Right cardiac atrium (tissue), 5 donors: Measurements from ENCODE around the gene ABTB2. TPM values are rescaled to one million over a fixed set of nuclear protein-coding genes. Genes with fewer than 3 reads are reported as not detected.
A peak's percentile ranks its signal among the peaks of the same experiment; 100 is the strongest.
"Not testable (repeated sequence)": the region's sequence is repeated elsewhere in the genome, so short reads cannot be mapped to it uniquely, and the experiment has no call there.

ENCODE experiments used
- ATAC-seq, 2 donors: fragments of 200-7000 bp; cut with Tn5 transposase; one replicate each; pipeline versions ENCODE4 v1.8.0 to v1.9.1; 2020; ENCODE audit warnings: moderate library complexity in 2 of 2, mild to moderate bottlenecking in 1 of 2
- DNase-seq, 3 donors: peaks; one replicate each; pipeline ENCODE4 v3.0.0-alpha.2; 2020
- H3K27ac ChIP-seq: one replicate; pipeline ENCODE4 v1.5.1; 2013; ENCODE audit warnings: mild to moderate bottlenecking, low read length, control low read depth, moderate library complexity
- H3K27me3 ChIP-seq: one replicate; pipeline ENCODE4 v1.6.1; 2013; ENCODE audit not compliant: control insufficient read depth, insufficient read depth
- H3K4me1 ChIP-seq: one replicate; pipeline ENCODE4 v1.6.1; 2013; ENCODE audit warnings: low read length; ENCODE audit not compliant: control insufficient read depth, insufficient read depth
- H3K4me3 ChIP-seq: one replicate; pipeline ENCODE4 v1.5.1; 2013; ENCODE audit warnings: low read length, control low read depth
- H3K9me3 ChIP-seq: one replicate; pipeline ENCODE4 v1.6.1; 2013; ENCODE audit warnings: low read length; ENCODE audit not compliant: control insufficient read depth
- WGBS: extraction: QIAGEN DNeasy Blood & Tissue Kit; methylation state at CpG from one replicate; pipeline ENCODE4 v1.1.7; 2013; 5-methylcytosine and 5-hydroxymethylcytosine counted together
- intact Hi-C, 4 donors: fragments of 100-400 bp; cut with DNase I; formaldehyde crosslinking; loops; one replicate each; pipeline versions ENCODE4 v1.11.0 to v1.14.0; 2022 to 2023
- polyA plus RNA-seq: library from polyadenylated mRNA; stranded (reverse); fragments of 200-250 nt; gene quantifications from one replicate; pipeline ENCODE4 v1.2.3, GENCODE V29; 2013
- total RNA-seq, 4 donors: library from RNA; stranded (reverse); fragmentation: NEBNext Ultra II Directional; extraction: Animal tissue kit (Norgen Biotek cat#: 25700); gene quantifications; one replicate each; pipeline ENCODE4 v1.2.1, GENCODE V29; 2021
- donor health status: healthy with polysubstance abuse.
- donor health status: DM: no; HTN: yes; CAD: no.
- donor health status: DM: no; HTN: no; CAD: no.
- donor health status: DM: no; HTN: yes; CAD: no; lungs with severe emphysema.
- donor health status: DM: yes; HTN: yes; CAD: no.

The ABTB2 gene
- total and polyA plus RNA-seq, 5 donors = 3.7 to 14.1 (median 10.8) TPM

DNA sequence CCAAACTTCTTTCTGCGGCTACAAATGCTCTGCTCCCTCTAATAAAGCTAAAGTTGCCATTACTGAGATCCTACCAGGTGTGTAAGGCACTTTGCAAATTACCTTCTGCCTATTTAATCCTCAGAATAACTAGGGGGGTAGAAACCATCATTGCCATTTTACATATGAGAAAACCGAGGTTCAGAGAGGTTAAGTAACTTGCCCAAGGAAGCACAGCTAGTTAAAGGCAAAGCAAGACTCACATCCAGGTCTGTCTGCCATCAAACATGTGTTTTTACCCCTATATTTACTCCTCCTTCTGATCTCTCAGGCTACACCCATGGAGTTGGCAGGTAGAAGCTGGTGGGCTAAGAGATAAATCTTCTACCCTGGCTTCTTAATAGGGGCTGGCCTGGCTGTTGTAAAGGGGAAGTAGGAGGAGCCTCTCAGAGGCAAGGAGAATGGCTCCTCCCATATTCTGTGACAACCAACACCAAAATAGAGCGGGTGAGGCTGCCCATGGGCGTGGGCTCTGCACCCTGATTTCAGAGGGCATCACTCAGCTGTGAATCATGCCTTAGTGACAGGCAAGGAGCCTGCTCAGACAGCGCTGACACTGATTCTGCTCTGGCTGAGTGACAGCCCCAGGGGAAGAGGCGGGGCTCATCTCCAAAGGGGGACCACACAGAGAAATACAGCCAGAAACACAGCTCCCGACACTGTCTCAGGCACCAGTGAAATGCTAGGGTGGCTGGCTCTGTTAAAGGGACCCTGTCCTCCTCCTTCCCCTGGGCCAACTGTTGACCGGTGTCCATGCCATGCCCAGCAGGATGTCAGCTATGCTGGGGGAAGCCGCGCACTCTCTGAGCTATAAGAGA lies 106.8 kb downstream of the ABTB2 start:
- no peaks in the 10 kb centered on the region for H3K27me3 ChIP-seq
- DNase-seq = peak; percentile 69 to 88 (median 85)
- peak; percentile 92 to 95 for ATAC-seq
- intact Hi-C loops = loop anchor here in 1 of 4 donors (5.0 kb wide), 1 partner anchor 186 kb away; the partner anchor contains the start of gene CAT
- peak overlapping the region; percentile 21 for H3K4me3 ChIP-seq
- H3K4me1 ChIP-seq = peaks cover 14% of the 10 kb centered on the region
- WGBS = 33% methylated on average over 10 of the region's 10 CpGs
- H3K27ac ChIP-seq = peak overlapping the region; percentile 62
- no peaks in the 10 kb centered on the region for H3K9me3 ChIP-seq

DNA sequence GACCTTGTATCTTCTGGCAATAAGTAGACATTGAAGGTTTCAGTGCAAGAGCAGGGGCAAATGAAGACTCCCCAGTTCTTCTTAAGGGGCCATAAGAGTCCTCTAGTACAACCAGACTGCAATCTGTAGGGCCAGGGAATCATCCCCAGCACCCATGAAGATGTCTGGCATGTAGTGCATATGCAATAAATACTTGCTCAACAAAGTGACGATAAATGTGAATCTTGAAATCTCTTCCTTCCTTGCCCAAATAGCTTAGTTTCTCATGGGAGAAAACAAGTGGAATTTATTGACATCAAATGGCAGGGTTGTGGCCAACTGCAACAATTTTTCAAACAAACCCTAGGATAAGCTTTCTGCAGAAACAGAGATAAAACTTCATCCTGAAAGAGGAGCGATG lies 107.6 kb downstream of the ABTB2 start:
- 74% methylated on average over 2 of the region's 2 CpGs for WGBS
- Histone ChIP-seq H3K9me3 (no peaks in the 10 kb centered on the region), H3K4me1 (peaks cover 16% of the 10 kb centered on the region), H3K27me3 (no peaks in the 10 kb centered on the region), H3K4me3 (no peak overlapping the region), H3K27ac (no peak overlapping the region)
- DNase-seq (no peak), ATAC-seq (no peak)
- intact Hi-C loops = loop anchor here in 1 of 4 donors (5.0 kb wide), 1 partner anchor 187 kb away; the partner anchor contains the start of gene CAT

DNA sequence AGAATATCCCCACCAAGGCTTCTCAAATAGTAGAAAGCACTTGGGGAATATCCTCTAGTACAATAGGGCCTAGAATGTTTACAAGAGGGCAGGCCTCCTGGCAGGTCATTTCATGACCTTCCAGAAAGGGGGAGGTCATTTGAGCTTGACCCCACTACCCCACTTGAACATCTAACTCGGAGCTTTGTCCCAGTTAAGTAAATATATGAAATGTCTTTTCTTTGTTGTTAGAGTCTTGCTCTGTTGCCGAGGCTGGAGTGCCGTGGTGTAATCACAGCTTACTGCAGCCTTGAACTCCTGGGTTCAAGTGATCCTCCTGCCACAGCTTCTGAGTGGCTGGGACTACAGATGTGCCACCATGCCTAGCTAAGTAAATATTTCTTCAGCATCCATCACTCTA lies 108.4 kb downstream of the ABTB2 start:
- H3K27ac ChIP-seq = no peak overlapping the region
- ATAC-seq (no peak), DNase-seq (no peak)
- 72% methylated on average over 3 of the region's 3 CpGs for WGBS
- H3K9me3 ChIP-seq = no peaks in the 10 kb centered on the region
- H3K4me3 ChIP-seq = no peak overlapping the region
- H3K4me1 ChIP-seq = peaks cover 16% of the 10 kb centered on the region
- no peaks in the 10 kb centered on the region for H3K27me3 ChIP-seq
- intact Hi-C loops = loop anchor here in 1 of 4 donors (10.0 kb wide), 1 partner anchor 105 kb away; the partner anchor contains the start of gene ABTB2

DNA sequence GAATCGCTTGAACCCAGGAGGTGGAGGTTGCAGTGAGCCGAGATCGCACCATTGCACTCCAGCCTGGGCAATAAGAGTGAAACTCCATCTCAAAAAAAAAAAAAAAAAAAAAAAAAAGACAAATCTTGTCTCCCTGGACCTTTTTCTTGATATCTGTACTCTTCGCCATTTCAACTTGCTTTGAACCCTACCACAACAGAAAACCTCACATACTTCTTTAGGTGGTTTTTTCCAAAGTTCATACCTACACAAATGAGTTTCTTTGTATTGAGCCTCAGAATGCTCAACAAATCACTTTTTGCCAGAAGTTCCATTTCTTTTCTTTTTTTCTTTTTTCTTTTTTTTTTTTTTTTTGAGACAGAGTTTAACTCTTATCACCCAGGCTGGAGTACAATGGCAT lies 111.3 kb downstream of the ABTB2 start:
- 50% methylated on average over 2 of the region's 4 CpGs for WGBS
- not testable (repeated sequence) for H3K27me3 ChIP-seq, H3K4me3 ChIP-seq, DNase-seq, H3K27ac ChIP-seq, ATAC-seq, H3K9me3 ChIP-seq
- intact Hi-C loops = loop anchor here in 1 of 4 donors (10.0 kb wide), 1 partner anchor 108 kb away; the partner anchor contains the start of gene ABTB2
- H3K4me1 ChIP-seq = peaks cover 21% of the 10 kb centered on the region

GRCh38 chr11:34245041-34245440 lies 112.8 kb downstream of the ABTB2 start:
- H3K27ac ChIP-seq = no peak overlapping the region
- H3K4me1 ChIP-seq = peaks cover 15% of the 10 kb centered on the region
- H3K4me3 ChIP-seq = no peak overlapping the region
- intact Hi-C loops = loop anchor here in 1 of 4 donors (10.0 kb wide), 1 partner anchor 110 kb away; the partner anchor contains the start of gene ABTB2
- no peaks in the 10 kb centered on the region for H3K27me3 ChIP-seq
- no peak for DNase-seq
- 91% methylated on average over 4 of the region's 4 CpGs for WGBS
- no peaks in the 10 kb centered on the region for H3K9me3 ChIP-seq
- ATAC-seq = no peak

- intact Hi-C loops = loop anchor here in 1 of 4 donors (10.0 kb wide), 1 partner anchor 111 kb away; the partner anchor contains the start of gene ABTB2
- peak overlapping the region; percentile 38 for H3K27ac ChIP-seq
- no peak overlapping the region for H3K4me3 ChIP-seq
- DNase-seq (no peak), ATAC-seq (peak; percentile 69 to 71)
- WGBS = 66% methylated on average over 8 of the region's 8 CpGs
- H3K27me3 ChIP-seq = no peaks in the 10 kb centered on the region
- peaks cover 12% of the 10 kb centered on the region for H3K4me1 ChIP-seq
- no peaks in the 10 kb centered on the region for H3K9me3 ChIP-seq
Measured at GRCh38 chr11:34243600-34244464, 114.0 kb downstream of the ABTB2 start.

- DNase-seq = peak in 2 of 3 donors; percentile 48 to 69
- Histone ChIP-seq H3K4me3 (no peak overlapping the region), H3K27ac (no peak overlapping the region), H3K4me1 (peaks cover 12% of the 10 kb centered on the region), H3K27me3 (no peaks in the 10 kb centered on the region), H3K9me3 (no peaks in the 10 kb centered on the region)
- intact Hi-C loops = loop anchor here in 1 of 4 donors (10.0 kb wide), 1 partner anchor 113 kb away; the partner anchor contains the start of gene ABTB2
- 61% methylated on average over 11 of the region's 11 CpGs for whole genome bisulfite sequencing
- peak; percentile 61 to 82 for ATAC-seq
Measured at GRCh38 chr11:34242037-34242625, 115.7 kb downstream of the ABTB2 start.

DNA sequence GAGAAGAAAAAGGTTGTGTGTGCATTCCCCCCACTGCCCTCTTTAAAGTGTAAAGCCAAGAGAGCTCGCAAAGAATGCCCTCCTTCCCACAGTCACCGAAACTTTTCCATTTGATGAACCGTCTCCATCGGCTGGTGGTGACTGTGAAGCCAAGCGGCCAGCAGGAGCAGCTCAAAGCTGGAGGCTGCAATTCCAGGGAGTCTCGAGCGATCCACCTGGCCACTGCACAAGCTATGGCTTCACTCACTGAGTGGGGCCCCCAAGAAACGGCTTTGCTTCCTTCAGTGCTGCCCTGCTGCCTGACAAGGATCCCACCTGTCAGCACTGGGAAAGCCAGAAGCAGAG lies 117.7 kb downstream of the ABTB2 start:
- no peak overlapping the region for H3K4me3 ChIP-seq
- WGBS = 82% methylated on average over 8 of the region's 8 CpGs
- ATAC-seq (no peak), DNase-seq (no peak)
- no peaks in the 10 kb centered on the region for H3K9me3 ChIP-seq
- no peak overlapping the region for H3K27ac ChIP-seq
- intact Hi-C loops = loop anchor here in 1 of 4 donors (10.0 kb wide), 1 partner anchor 115 kb away; the partner anchor contains the start of gene ABTB2
- H3K27me3 ChIP-seq = no peaks in the 10 kb centered on the region
- H3K4me1 ChIP-seq = peaks cover 10% of the 10 kb centered on the region

DNA sequence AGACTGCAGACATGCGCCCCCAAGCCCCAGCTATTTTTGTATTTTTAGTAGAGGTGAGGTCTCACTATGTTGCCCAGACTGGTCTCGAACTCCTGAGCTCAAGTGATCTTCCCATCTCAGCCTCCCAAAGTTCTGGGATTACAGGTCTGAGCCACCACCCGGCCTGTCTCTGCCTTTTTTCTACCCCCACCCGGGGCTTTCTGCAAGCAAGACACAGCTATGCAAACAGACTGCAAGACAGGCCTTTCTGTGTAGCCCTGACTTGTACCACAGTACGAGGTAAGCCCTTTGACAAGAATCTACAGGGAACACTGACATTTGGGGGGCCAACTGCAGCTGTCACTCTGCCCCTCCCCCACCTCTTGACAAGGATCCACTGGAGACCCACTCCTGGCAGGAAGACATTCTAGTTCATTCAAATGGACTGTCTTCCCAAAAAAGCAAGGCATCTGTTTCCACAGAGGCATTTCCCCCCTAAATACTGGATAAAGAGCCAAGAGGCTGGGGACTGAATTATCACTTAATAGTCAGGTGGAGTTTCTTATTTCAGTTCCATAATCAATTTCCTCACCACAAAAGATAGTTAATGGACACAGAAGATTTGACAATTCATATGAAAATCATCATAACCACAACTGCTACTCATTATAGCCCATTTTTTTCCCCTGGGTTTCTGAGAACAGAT lies 118.2 kb downstream of the ABTB2 start:
- intact Hi-C loops = loop anchor here in 1 of 4 donors (10.0 kb wide), 1 partner anchor 115 kb away; the partner anchor contains the start of gene ABTB2
- Histone ChIP-seq H3K9me3 (no peaks in the 10 kb centered on the region), H3K27me3 (no peaks in the 10 kb centered on the region), H3K27ac (no peak overlapping the region), H3K4me3 (no peak overlapping the region), H3K4me1 (peaks cover 10% of the 10 kb centered on the region)
- no peak for DNase-seq
- no peak for ATAC-seq
- 87% methylated on average over 5 of the region's 5 CpGs for WGBS

GRCh38 chr11:34238966-34239365 lies 118.8 kb downstream of the ABTB2 start:
- Histone ChIP-seq H3K27me3 (no peaks in the 10 kb centered on the region), H3K27ac (no peak overlapping the region), H3K4me1 (peaks cover 10% of the 10 kb centered on the region), H3K4me3 (no peak overlapping the region), H3K9me3 (no peaks in the 10 kb centered on the region)
- ATAC-seq = no peak
- 71% methylated on average over 6 of the region's 6 CpGs for WGBS
- intact Hi-C loops = no loop called here
- DNase-seq = no peak
